ENCODE data around the gene SUPT3H. TPM values are rescaled to one million over a fixed set of nuclear protein-coding genes. Genes with fewer than 3 reads are reported as not detected.
A peak's percentile ranks its signal among the peaks of the same experiment; 100 is the strongest.
"Not testable (repeated sequence)": the region's sequence is repeated elsewhere in the genome, so short reads cannot be mapped to it uniquely, and the experiment has no call there.

The SUPT3H gene
- total RNA-seq, 6 experiments from 2014 or later = 0.95 to 2.8 (median 2.0) TPM

DNA sequence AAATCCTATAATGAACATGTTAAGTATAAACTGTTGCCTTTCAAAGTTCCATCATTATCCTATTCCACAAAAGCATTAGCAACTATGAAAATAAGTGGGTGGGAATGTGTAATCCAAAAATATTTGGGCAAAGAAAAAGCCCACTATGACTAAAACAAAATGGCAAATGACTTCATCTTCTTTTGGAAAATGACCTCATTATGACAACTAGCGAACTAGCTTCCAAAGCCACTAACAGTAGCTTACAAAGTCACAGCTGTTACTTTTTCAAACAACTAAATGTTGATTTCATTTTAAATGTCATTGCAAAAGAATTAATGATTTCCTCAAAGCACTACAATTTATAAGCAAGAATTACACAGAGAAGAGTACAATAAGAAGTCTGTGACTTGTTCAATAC, 99.4 kb downstream of the SUPT3H start:
- Histone ChIP-seq H3K36me3 (no peaks in the 10 kb centered on the region), H3K4me1 (no peaks in the 10 kb centered on the region), H3K9me3 (no peaks in the 10 kb centered on the region), H3K27me3 (no peaks in the 10 kb centered on the region), H3K4me3 (no peak overlapping the region), H3K27ac (no peak overlapping the region)
- no peak for DNase-seq
- TF ChIP-seq CTCF (IDR thresholded peaks at IDR 0.05) (no peak), POLR2A (IDR thresholded peaks at IDR 0.05) (no peak)
- ATAC-seq = no peak
- intact Hi-C loops (cut with DNase I) = no loop called here
- 94% methylated on average over 1 of the region's 1 CpG for WGBS (ENCODE audit: insufficient coverage, low coverage, low lambda C conversion rate, missing lambda C conversion rate)

DNA sequence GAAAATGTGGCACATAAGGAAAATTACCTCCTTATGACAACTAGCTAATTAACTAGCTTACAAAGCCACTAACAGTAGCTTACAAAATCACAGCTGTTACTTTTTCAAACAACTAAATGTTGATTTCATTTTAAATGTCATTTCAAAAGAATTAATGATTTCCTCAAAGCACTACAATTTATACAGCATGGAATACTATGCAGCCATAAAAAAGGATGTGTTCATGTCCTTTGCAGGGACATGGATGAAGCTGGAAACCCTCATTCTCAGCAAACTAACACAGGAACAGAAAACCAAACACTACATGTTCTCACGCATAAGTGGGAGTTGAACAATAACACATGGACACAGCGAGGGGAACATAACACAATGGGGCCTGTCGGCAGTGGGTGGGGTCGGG, 100.0 kb downstream of the SUPT3H start:
- H3K4me3 ChIP-seq; ATAC-seq; H3K27me3 ChIP-seq; H3K4me1 ChIP-seq; intact Hi-C loops (cut with DNase I); H3K9me3 ChIP-seq; H3K36me3 ChIP-seq; H3K27ac ChIP-seq; DNase-seq: not testable (repeated sequence)
- WGBS (ENCODE audit: insufficient coverage, low coverage, low lambda C conversion rate, missing lambda C conversion rate) = 91% methylated on average over 4 of the region's 4 CpGs

- Histone ChIP-seq H3K36me3 (no peaks in the 10 kb centered on the region), H3K4me3 (no peak overlapping the region), H3K4me1 (no peaks in the 10 kb centered on the region), H3K9me3 (no peaks in the 10 kb centered on the region), H3K27me3 (no peaks in the 10 kb centered on the region), H3K27ac (no peak overlapping the region)
- 79% methylated on average over 1 of the region's 1 CpG for WGBS (ENCODE audit: insufficient coverage, low coverage, low lambda C conversion rate, missing lambda C conversion rate)
- DNase-seq = no peak
- no peak for ATAC-seq
- intact Hi-C loops (cut with DNase I) = no loop called here
- no peak for TF ChIP-seq CTCF (IDR thresholded peaks at IDR 0.05)
- no peak for TF ChIP-seq POLR2A (IDR thresholded peaks at IDR 0.05)
Measured at GRCh38 chr6:45275358-45275757, 102.4 kb downstream of the SUPT3H start.

- DNase-seq (no peak), ATAC-seq (no peak)
- no peaks in the 10 kb centered on the region for H3K36me3 ChIP-seq
- no peak overlapping the region for H3K4me3 ChIP-seq
- 81% methylated on average over 2 of the region's 2 CpGs for WGBS (ENCODE audit: insufficient coverage, low coverage, low lambda C conversion rate, missing lambda C conversion rate)
- no peaks in the 10 kb centered on the region for H3K27me3 ChIP-seq
- H3K4me1 ChIP-seq = no peaks in the 10 kb centered on the region
- TF ChIP-seq CTCF (IDR thresholded peaks at IDR 0.05) (no peak), POLR2A (IDR thresholded peaks at IDR 0.05) (no peak)
- H3K27ac ChIP-seq = no peak overlapping the region
- no peaks in the 10 kb centered on the region for H3K9me3 ChIP-seq
- intact Hi-C loops (cut with DNase I) = no loop called here
Measured at GRCh38 chr6:45272626-45273025, 105.1 kb downstream of the SUPT3H start.

DNA sequence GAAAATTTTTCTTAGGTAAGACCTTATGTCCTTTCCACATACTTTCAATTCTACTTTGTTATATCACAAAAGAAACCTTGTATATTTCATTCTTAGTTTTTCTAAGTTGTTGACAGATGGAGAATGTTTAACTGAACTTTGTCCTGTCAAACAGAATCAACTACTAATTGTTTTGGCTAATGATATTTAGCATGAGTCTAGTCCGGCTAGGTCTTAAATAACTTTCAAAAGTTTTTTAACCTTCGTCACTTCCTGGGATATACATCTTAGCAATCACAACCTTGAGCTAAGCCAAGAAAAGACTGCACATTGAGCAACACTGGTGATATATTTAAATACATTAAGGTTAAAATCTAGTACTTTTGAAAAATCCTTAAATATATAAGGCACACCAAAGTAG, 112.5 kb downstream of the SUPT3H start:
- ATAC-seq = peak; percentile 47 to 77 (median 72)

More for the DNA sequence above, 112.5 kb downstream of the SUPT3H start:
- no peak for DNase-seq
- 34% methylated on average over 2 of the region's 2 CpGs for WGBS (ENCODE audit: insufficient coverage, low coverage, low lambda C conversion rate, missing lambda C conversion rate)
- H3K4me1 ChIP-seq = no peaks in the 10 kb centered on the region
- intact Hi-C loops (cut with DNase I) = no loop called here
- no peaks in the 10 kb centered on the region for H3K27me3 ChIP-seq
- no peaks in the 10 kb centered on the region for H3K36me3 ChIP-seq
- H3K27ac ChIP-seq = no peak overlapping the region
- no peak for TF ChIP-seq CTCF (IDR thresholded peaks at IDR 0.05)
- TF ChIP-seq POLR2A (IDR thresholded peaks at IDR 0.05) = no peak
- no peaks in the 10 kb centered on the region for H3K9me3 ChIP-seq
- H3K4me3 ChIP-seq = peak overlapping the region in 1 of 3 donors; percentile 8

Measured in right lobe of liver (tissue), 6 donors.